ENCODE data around the gene STXBP4.

STXBP4 gene

GRCh38 chr17:55053855-55054254 lies 85.3 kb downstream of the STXBP4 start:
- H3K36me3 ChIP-seq (replicated peaks in 1 of 2; ENCODE audit: control insufficient read depth in 2 of 2, insufficient read depth in 2 of 2, low read length in 2 of 2), result no peaks in the 10 kb centered on the region
- H4K91ac ChIP-seq (ENCODE audit: low read depth, low read length, poor library complexity), result no peak overlapping the region
- H3K14ac ChIP-seq (ENCODE audit: low read length), result no peak overlapping the region
- no peaks in the 10 kb centered on the region for H3K9me3 ChIP-seq (replicated peaks in 1 of 2; ENCODE audit: control insufficient read depth in 2 of 2, insufficient read depth in 1 of 2, low read depth in 1 of 2, low read length in 2 of 2)
- H2BK5ac ChIP-seq (ENCODE audit: low read length), result no peak overlapping the region
- H3K4me3 ChIP-seq (ENCODE audit: low read length in 2 of 2), result no peak overlapping the region
- no peak overlapping the region for H2BK12ac ChIP-seq (ENCODE audit: low read length)
- H2BK15ac ChIP-seq (ENCODE audit: low read length), result no peak overlapping the region
- no peak overlapping the region for H3K4me2 ChIP-seq (ENCODE audit: insufficient read depth, low read length, poor library complexity, severe bottlenecking)
- no peak overlapping the region for H3K23ac ChIP-seq (ENCODE audit: low read depth, low read length, poor library complexity)
- H3K79me1 ChIP-seq (ENCODE audit: low read depth, low read length), result no peaks in the 10 kb centered on the region
- H2BK120ac ChIP-seq (ENCODE audit: low read depth, low read length), result no peak overlapping the region
- no peak overlapping the region for H3K4ac ChIP-seq (ENCODE audit: low read length)
- WGBS, 2 donors (ENCODE audit: extremely low coverage in 2 of 2, insufficient read length in 2 of 2, insufficient replicate concordance in 1 of 2), result no CpG with 5 or more reads among the region's 1 CpG
- H2AFZ ChIP-seq (ENCODE audit: low read length), result no peak overlapping the region
- no peak overlapping the region for H3K18ac ChIP-seq (ENCODE audit: low read length)
- peaks cover 0 to 3% of the 10 kb centered on the region in 2 donors for H3K4me1 ChIP-seq (ENCODE audit: control insufficient read depth in 2 of 2, insufficient read depth in 1 of 2, low read depth in 1 of 2, low read length in 2 of 2)
- H3K9ac ChIP-seq (ENCODE audit: low read depth, low read length, poor library complexity), result no peak overlapping the region
- H4K8ac ChIP-seq (ENCODE audit: low read depth, low read length), result no peak overlapping the region
- no peak for DNase-seq (ENCODE audit: low spot score)
- no peaks in the 10 kb centered on the region for H3K27me3 ChIP-seq (ENCODE audit: control insufficient read depth in 3 of 3, insufficient read depth in 3 of 3, low read depth in 1 of 3, low read length in 3 of 3)
- no peak overlapping the region for H2AK5ac ChIP-seq (ENCODE audit: low read depth, low read length)
- no peak overlapping the region for H3K27ac ChIP-seq (replicated peaks; ENCODE audit: low read length)

GRCh38 chr17:55054429-55054828 lies 85.9 kb downstream of the STXBP4 start:
- no peak overlapping the region for H2BK5ac ChIP-seq (ENCODE audit: low read length)
- no peak overlapping the region for H3K23ac ChIP-seq (ENCODE audit: low read depth, low read length, poor library complexity)
- no peak overlapping the region for H3K14ac ChIP-seq (ENCODE audit: low read length)
- no peak overlapping the region for H3K4ac ChIP-seq (ENCODE audit: low read length)
- H4K91ac ChIP-seq (ENCODE audit: low read depth, low read length, poor library complexity), result no peak overlapping the region
- peaks cover 0 to 3% of the 10 kb centered on the region in 2 donors for H3K4me1 ChIP-seq (ENCODE audit: control insufficient read depth in 2 of 2, insufficient read depth in 1 of 2, low read depth in 1 of 2, low read length in 2 of 2)
- no peak overlapping the region for H3K27ac ChIP-seq (replicated peaks; ENCODE audit: low read length)
- H3K18ac ChIP-seq (ENCODE audit: low read length), result no peak overlapping the region
- DNase-seq (ENCODE audit: low spot score), result no peak
- no peaks in the 10 kb centered on the region for H3K27me3 ChIP-seq (ENCODE audit: control insufficient read depth in 3 of 3, insufficient read depth in 3 of 3, low read depth in 1 of 3, low read length in 3 of 3)
- H3K9me3 ChIP-seq (replicated peaks in 1 of 2; ENCODE audit: control insufficient read depth in 2 of 2, insufficient read depth in 1 of 2, low read depth in 1 of 2, low read length in 2 of 2), result no peaks in the 10 kb centered on the region
- no peaks in the 10 kb centered on the region for H3K79me1 ChIP-seq (ENCODE audit: low read depth, low read length)
- H2BK15ac ChIP-seq (ENCODE audit: low read length), result no peak overlapping the region
- no peak overlapping the region for H3K4me3 ChIP-seq (ENCODE audit: low read length in 2 of 2)
- no peak overlapping the region for H3K4me2 ChIP-seq (ENCODE audit: insufficient read depth, low read length, poor library complexity, severe bottlenecking)
- H4K8ac ChIP-seq (ENCODE audit: low read depth, low read length), result no peak overlapping the region
- no peaks in the 10 kb centered on the region for H3K36me3 ChIP-seq (replicated peaks in 1 of 2; ENCODE audit: control insufficient read depth in 2 of 2, insufficient read depth in 2 of 2, low read length in 2 of 2)
- H3K9ac ChIP-seq (ENCODE audit: low read depth, low read length, poor library complexity), result no peak overlapping the region
- no peak overlapping the region for H2AFZ ChIP-seq (ENCODE audit: low read length)
- no peak overlapping the region for H2BK120ac ChIP-seq (ENCODE audit: low read depth, low read length)
- no peak overlapping the region for H2BK12ac ChIP-seq (ENCODE audit: low read length)
- no peak overlapping the region for H2AK5ac ChIP-seq (ENCODE audit: low read depth, low read length)

- Histone ChIP-seq H3K9ac (ENCODE audit: low read depth, low read length, poor library complexity) (no peak overlapping the region), H3K27ac (replicated peaks; ENCODE audit: low read length) (no peak overlapping the region), H3K27me3 (ENCODE audit: control insufficient read depth in 3 of 3, insufficient read depth in 3 of 3, low read depth in 1 of 3, low read length in 3 of 3) (no peaks in the 10 kb centered on the region), H3K4me2 (ENCODE audit: insufficient read depth, low read length, poor library complexity, severe bottlenecking) (no peak overlapping the region), H3K14ac (ENCODE audit: low read length) (no peak overlapping the region), H3K9me3 (replicated peaks in 1 of 2; ENCODE audit: control insufficient read depth in 2 of 2, insufficient read depth in 1 of 2, low read depth in 1 of 2, low read length in 2 of 2) (no peaks in the 10 kb centered on the region), H2AK5ac (ENCODE audit: low read depth, low read length) (no peak overlapping the region), H4K8ac (ENCODE audit: low read depth, low read length) (no peak overlapping the region), H2BK5ac (ENCODE audit: low read length) (no peak overlapping the region), H3K23ac (ENCODE audit: low read depth, low read length, poor library complexity) (no peak overlapping the region), H3K36me3 (replicated peaks in 1 of 2; ENCODE audit: control insufficient read depth in 2 of 2, insufficient read depth in 2 of 2, low read length in 2 of 2) (no peaks in the 10 kb centered on the region), H2AFZ (ENCODE audit: low read length) (no peak overlapping the region), H3K18ac (ENCODE audit: low read length) (no peak overlapping the region), H2BK12ac (ENCODE audit: low read length) (no peak overlapping the region), H3K79me1 (ENCODE audit: low read depth, low read length) (no peaks in the 10 kb centered on the region), H3K4me1 (ENCODE audit: control insufficient read depth in 2 of 2, insufficient read depth in 1 of 2, low read depth in 1 of 2, low read length in 2 of 2) (peaks cover 0 to 3% of the 10 kb centered on the region in 2 donors), H3K4me3 (ENCODE audit: low read length in 2 of 2) (no peak overlapping the region), H2BK120ac (ENCODE audit: low read depth, low read length) (no peak overlapping the region), H4K91ac (ENCODE audit: low read depth, low read length, poor library complexity) (no peak overlapping the region), H2BK15ac (ENCODE audit: low read length) (no peak overlapping the region), H3K4ac (ENCODE audit: low read length) (no peak overlapping the region)
- DNase-seq (ENCODE audit: low spot score), result no peak
- WGBS, 2 donors (ENCODE audit: extremely low coverage in 2 of 2, insufficient read length in 2 of 2, insufficient replicate concordance in 1 of 2), result no CpG with 5 or more reads among the region's 4 CpGs
Measured at GRCh38 chr17:55056526-55056925, 88.0 kb downstream of the STXBP4 start.

- no peak for DNase-seq (ENCODE audit: low spot score)
- Histone ChIP-seq H2AK5ac (ENCODE audit: low read depth, low read length) (no peak overlapping the region), H3K4me1 (ENCODE audit: control insufficient read depth in 2 of 2, insufficient read depth in 1 of 2, low read depth in 1 of 2, low read length in 2 of 2) (peaks cover 0 to 3% of the 10 kb centered on the region in 2 donors), H4K91ac (ENCODE audit: low read depth, low read length, poor library complexity) (no peak overlapping the region), H3K9ac (ENCODE audit: low read depth, low read length, poor library complexity) (no peak overlapping the region), H3K18ac (ENCODE audit: low read length) (no peak overlapping the region), H3K23ac (ENCODE audit: low read depth, low read length, poor library complexity) (no peak overlapping the region), H3K14ac (ENCODE audit: low read length) (no peak overlapping the region), H2BK15ac (ENCODE audit: low read length) (no peak overlapping the region), H3K9me3 (replicated peaks in 1 of 2; ENCODE audit: control insufficient read depth in 2 of 2, insufficient read depth in 1 of 2, low read depth in 1 of 2, low read length in 2 of 2) (no peaks in the 10 kb centered on the region), H3K36me3 (replicated peaks in 1 of 2; ENCODE audit: control insufficient read depth in 2 of 2, insufficient read depth in 2 of 2, low read length in 2 of 2) (no peaks in the 10 kb centered on the region), H2BK120ac (ENCODE audit: low read depth, low read length) (no peak overlapping the region), H3K4me2 (ENCODE audit: insufficient read depth, low read length, poor library complexity, severe bottlenecking) (no peak overlapping the region), H2AFZ (ENCODE audit: low read length) (no peak overlapping the region), H3K27me3 (ENCODE audit: control insufficient read depth in 3 of 3, insufficient read depth in 3 of 3, low read depth in 1 of 3, low read length in 3 of 3) (no peaks in the 10 kb centered on the region), H3K27ac (replicated peaks; ENCODE audit: low read length) (no peak overlapping the region), H4K8ac (ENCODE audit: low read depth, low read length) (no peak overlapping the region), H3K4ac (ENCODE audit: low read length) (no peak overlapping the region), H2BK5ac (ENCODE audit: low read length) (no peak overlapping the region), H3K79me1 (ENCODE audit: low read depth, low read length) (no peaks in the 10 kb centered on the region), H3K4me3 (ENCODE audit: low read length in 2 of 2) (no peak overlapping the region), H2BK12ac (ENCODE audit: low read length) (no peak overlapping the region)
- WGBS, 2 donors (ENCODE audit: extremely low coverage in 2 of 2, insufficient read length in 2 of 2, insufficient replicate concordance in 1 of 2), result no CpG with 5 or more reads among the region's 3 CpGs
Measured at GRCh38 chr17:55057184-55057583, 88.6 kb downstream of the STXBP4 start.

All from neuronal stem cell (in vitro differentiated cells).